ENCODE measurements around the gene SEMA4G. TPM values are rescaled to one million over a fixed set of nuclear protein-coding genes. Genes with fewer than 3 reads are reported as not detected.

SEMA4G gene
- total RNA-seq, 1 experiment from 2014 or later: 29.4 TPM

GRCh38 chr10:100962351-100963080 lies 6.8 kb upstream of the SEMA4G start (continued):
- no peak for TF ChIP-seq POLR2AphosphoS5 (IDR thresholded peaks at IDR 0.05; ENCODE audit: low read depth, low read length)

- intact Hi-C loops (cut with micrococcal nuclease): no loop called here
- H3K9me2 ChIP-seq (ENCODE audit: insufficient read depth): no peaks in the 10 kb centered on the region
- no TSS peak for BruUV-seq (replicated peaks)
- no peak overlapping the region for H3K4me2 ChIP-seq (ENCODE audit: low read length)
- H3K27me3 ChIP-seq (ENCODE audit: insufficient read depth, low read length): no peaks in the 10 kb centered on the region
- H3K36me3 ChIP-seq (ENCODE audit: control insufficient read depth in 1 of 2, insufficient read depth in 2 of 2, low read length in 2 of 2): peaks cover 24 to 45% of the 10 kb centered on the region in 2 experiments; a peak in 3 of 4 replicates
- H3K9ac ChIP-seq (ENCODE audit: low read length): no peak overlapping the region
- peaks cover 0 to 4% of the 10 kb centered on the region in 2 experiments; a peak in 3 of 4 replicates for H3K4me1 ChIP-seq (ENCODE audit: control insufficient read depth in 1 of 2, insufficient read depth in 2 of 2, low read length in 2 of 2)
- ChIA-PET RAD21 (ENCODE audit: low non-redundant PET in 1 of 2, low total read pairs in 2 of 2, uncharacterized antibody in 2 of 2, unreplicated experiment in 2 of 2) (no interaction called here), POLR2A (no interaction called here), CTCF (no interaction called here)
- H4K20me1 ChIP-seq (ENCODE audit: insufficient read depth): no peaks in the 10 kb centered on the region
- no peaks in the 10 kb centered on the region for H3K9me3 ChIP-seq (ENCODE audit: control insufficient read depth in 1 of 2, insufficient read depth in 1 of 2, low read depth in 1 of 2, low read length in 2 of 2)
- TF ChIP-seq ZBTB33 (IDR thresholded peaks at IDR 0.05; ENCODE audit: extremely low read depth, insufficient replicate concordance, low read length) (no peak), RAD21 (IDR thresholded peaks at IDR 0.05; ENCODE audit: low read depth) (no peak), EZH2 (IDR thresholded peaks at IDR 0.05) (no peak), CBX3 (IDR thresholded peaks at IDR 0.05; ENCODE audit: low read depth) (no peak), SRF (IDR thresholded peaks at IDR 0.05; ENCODE audit: low read depth) (no peak), POLR2A (IDR thresholded peaks at IDR 0.05; ENCODE audit: borderline replicate concordance, extremely low read depth, insufficient read depth, insufficient read length) (no peak), EZH2phosphoT487 (IDR thresholded peaks at IDR 0.05; ENCODE audit: borderline replicate concordance) (no peak), CTCF (IDR thresholded peaks at IDR 0.05 in 2 of 3, conservative IDR thresholded peaks at IDR 0.05 in 1 of 3; ENCODE audit: borderline replicate concordance in 1 of 3, insufficient read depth in 1 of 3, low read depth in 2 of 3, low read length in 2 of 3) (no peak), SIN3A (IDR thresholded peaks at IDR 0.05; ENCODE audit: low read depth) (no peak), ATF3 (IDR thresholded peaks at IDR 0.05) (no peak), EGR1 (IDR thresholded peaks at IDR 0.05; ENCODE audit: low read depth) (no peak), CEBPB (IDR thresholded peaks at IDR 0.05; ENCODE audit: low read depth) (no peak), ZNF274 (IDR thresholded peaks at IDR 0.05; ENCODE audit: low read depth, low read length) (no peak), ZFX (IDR thresholded peaks at IDR 0.05) (no peak), ELF1 (IDR thresholded peaks at IDR 0.05; ENCODE audit: borderline replicate concordance, low read depth) (no peak), POLR2AphosphoS5 (IDR thresholded peaks at IDR 0.05; ENCODE audit: low read depth, low read length) (no peak)
- no peak overlapping the region for H2AFZ ChIP-seq (ENCODE audit: low read depth, low read length, poor library complexity, severe bottlenecking)
- no peak overlapping the region for H3K27ac ChIP-seq (ENCODE audit: low read depth, low read length)
- no peak overlapping the region for H3K4me3 ChIP-seq (replicated peaks in 1 of 2; ENCODE audit: low read depth in 1 of 2, low read length in 2 of 2)
- DNase-seq (ENCODE audit: low read depth, low spot score): no peak
- ATAC-seq: no peak
- H3K79me2 ChIP-seq (ENCODE audit: insufficient read depth, low read length): no peaks in the 10 kb centered on the region
Measured at GRCh38 chr10:100963826-100964225, 5.5 kb upstream of the SEMA4G start.

Data from HCT116 (cell line).